NCI-H1694 treated with DMSO at 0.1 percent for 48 hours (cell line): ENCODE results near the gene MED13L.

Source experiments
- DNase-seq: peaks from one replicate; lab custom pipeline; 2025; lab: John Stamatoyannopoulos, UW

The MED13L gene

DNA sequence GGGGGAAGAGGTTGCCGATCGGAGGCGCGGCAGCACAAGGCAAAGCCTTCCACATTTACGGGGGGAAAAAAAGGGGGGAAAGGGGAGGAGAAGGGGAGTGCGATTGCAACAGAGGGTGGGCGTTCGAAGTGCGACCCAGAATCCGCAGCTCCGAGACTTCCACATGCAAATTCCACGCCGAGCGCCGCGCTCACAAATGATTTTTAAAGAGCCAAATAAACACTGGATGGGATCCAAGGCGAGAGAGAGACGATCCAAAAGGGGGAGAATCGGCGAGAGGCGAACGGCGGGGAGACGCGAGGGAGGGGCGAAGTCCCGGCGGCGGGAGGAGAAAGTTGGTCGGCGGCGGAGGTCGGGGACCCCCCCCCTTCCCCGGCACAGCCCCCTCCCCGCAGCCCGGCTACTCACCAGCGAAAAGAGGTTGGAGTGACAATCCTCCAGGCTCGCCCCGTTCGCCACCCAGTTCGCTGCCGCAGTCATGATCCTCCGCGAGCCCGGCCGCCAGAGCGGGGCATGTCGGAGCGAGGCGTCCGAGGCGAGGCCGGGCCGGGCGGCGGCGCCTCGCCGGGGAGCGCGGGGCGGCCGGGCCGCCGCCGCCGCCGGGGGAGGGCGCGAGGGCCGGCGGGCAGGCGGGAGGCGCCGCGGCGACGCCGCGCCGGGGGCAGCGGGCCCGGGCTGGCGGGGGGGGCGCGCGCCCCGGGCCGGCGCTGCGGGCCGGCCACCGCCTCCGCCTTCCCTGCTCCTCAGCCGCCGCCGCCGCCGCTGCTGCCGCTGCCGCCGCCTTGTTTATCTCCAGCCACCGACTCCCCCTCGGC lies 634 bp downstream of the MED13L start:
- peak; percentile 50 for DNase-seq

GRCh38 chr12:116274551-116275375 lies 2.7 kb downstream of the MED13L start:
- DNase-seq, result no peak

DNA sequence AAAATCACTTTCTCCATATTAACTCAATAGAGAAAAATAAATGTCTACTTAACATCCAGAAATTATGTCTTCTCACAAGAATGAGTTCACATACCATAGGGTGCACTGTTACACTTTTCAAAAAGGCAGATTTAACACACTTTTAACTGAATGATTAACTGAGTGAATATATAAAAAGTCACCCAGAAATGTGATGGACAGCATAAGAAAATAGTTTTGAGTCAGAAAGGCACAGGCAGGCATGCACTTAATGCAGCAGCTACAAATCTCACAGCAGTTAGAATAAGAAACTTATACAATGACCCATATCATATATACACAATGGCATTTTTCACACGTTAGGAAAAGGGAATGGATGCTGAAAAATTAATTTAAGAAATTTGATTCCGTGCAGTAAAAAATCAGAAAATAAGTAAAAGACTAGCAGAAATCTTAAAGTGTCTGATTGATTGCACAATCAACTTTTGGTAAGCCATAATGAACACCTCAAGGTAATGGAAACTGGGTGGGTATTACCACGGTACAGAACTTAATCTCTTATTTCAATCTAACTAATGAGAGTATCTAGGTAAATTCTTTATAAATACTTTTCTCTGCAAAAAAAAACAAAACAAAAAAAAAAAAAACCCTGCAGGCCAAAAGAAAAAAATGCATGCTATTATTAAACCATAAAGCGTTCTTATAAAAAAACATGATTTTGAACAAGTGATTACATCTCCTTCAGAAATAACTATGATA lies 3.5 kb downstream of the MED13L start:
- no peak for DNase-seq

GRCh38 chr12:116267948-116268347 lies 9.5 kb downstream of the MED13L start:
- no peak for DNase-seq

GRCh38 chr12:116266631-116267349 lies 10.7 kb downstream of the MED13L start:
- DNase-seq, result no peak

- DNase-seq, result no peak
Observed at GRCh38 chr12:116266168-116266601, 11.3 kb downstream of the MED13L start.

DNA sequence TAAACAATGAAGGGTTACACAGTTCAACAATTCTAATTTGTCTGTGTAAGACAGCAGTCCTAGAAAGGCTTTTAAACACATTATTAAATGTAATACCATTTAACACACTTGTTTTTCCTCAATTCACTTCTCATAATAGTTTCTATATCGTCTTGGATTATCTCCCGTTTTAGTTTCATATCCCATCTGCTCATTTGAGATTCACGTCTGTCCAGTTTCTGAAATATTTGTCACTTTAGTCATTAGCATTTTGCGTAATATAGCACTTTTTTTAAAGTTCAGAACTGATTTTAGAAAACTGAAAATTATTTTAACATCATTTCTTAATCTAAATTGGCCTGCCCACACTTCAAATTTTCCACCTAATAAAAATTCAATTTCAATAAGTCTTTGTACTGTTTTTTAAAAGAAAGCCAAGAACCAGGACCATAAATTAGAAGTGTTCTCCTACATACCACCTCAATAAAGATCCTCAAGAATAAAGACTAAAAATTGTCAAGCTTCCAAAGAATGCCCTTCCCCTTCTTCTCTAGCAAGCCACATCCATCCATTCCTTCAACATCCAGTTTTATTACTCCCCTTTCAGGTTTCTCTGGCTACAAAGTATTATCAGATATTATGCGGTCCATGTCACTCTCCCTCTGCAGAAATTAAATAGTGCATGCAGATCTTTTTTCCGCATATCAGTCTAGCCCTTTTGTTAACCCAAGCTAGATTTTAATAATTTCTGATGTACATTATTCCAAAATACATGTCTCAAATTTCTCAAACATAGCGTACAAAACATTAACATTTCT lies 11.9 kb downstream of the MED13L start:
- no peak for DNase-seq

- DNase-seq, result no peak
Observed at GRCh38 chr12:116264525-116265070, 12.9 kb downstream of the MED13L start.

DNA sequence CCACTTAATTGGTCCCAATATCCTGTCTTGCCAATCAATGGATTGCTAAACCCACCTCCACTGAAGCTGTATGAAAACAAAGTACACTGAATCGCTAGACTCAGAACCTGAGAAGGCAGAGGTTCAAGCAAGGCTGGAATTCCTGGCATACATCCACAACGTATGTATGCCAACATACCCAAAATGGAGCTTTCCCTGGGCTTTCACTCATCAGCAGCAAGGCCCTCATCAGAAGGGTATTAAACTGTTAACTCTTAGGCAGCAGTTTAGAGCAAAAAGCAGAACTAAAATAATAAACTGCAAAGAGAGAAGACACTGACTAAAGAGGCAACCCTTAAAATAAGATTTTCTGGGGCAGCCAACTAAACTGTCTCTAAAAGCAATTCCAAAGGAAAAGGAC lies 13.6 kb downstream of the MED13L start:
- peak; percentile 9 for DNase-seq

- no peak for DNase-seq
Observed at GRCh38 chr12:116263431-116263830, 14.1 kb downstream of the MED13L start.

DNA sequence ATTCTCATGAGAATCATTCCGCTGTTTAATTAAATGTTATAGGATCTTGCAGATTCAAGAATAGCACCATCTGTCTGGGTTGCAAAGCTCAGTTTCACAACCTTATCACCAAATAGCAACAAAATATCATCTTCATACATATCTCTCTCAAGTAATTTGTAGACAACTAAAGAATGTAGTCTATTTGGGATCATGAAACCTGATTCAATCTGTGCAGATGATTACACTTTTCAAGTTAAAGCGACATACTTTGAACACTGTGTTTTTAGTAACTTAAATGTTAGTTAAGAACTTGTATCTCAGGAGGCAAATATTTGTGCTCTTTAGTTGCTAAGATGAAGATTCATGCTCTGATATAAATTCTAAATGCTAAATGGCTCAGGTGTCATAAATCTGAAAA lies 14.8 kb downstream of the MED13L start:
- no peak for DNase-seq

GRCh38 chr12:116261525-116262100 lies 15.9 kb downstream of the MED13L start:
- no peak for DNase-seq

- no peak for DNase-seq
Observed at GRCh38 chr12:116259800-116260577, 17.5 kb downstream of the MED13L start.

DNA sequence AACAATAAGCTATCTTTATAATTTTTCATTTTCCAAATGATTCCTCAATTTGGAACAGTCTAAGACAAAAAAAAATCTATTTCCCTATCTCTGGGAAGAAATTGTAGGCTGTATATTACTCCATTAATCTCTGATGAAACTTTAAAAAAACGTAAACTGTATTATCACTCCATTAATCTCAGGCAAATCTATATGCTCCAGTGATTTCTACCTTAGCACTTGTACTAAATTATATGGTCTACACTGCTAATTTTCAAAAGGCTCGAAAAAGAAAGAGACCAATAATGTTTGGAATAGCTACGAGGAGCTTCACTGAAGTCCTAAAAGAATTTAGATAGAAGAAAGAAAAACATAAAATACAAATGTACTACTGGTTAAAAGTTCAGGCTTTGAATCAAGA lies 19.7 kb downstream of the MED13L start:
- no peak for DNase-seq

GRCh38 chr12:116257215-116257614 lies 20.3 kb downstream of the MED13L start:
- no peak for DNase-seq

GRCh38 chr12:116249938-116250337 lies 27.6 kb downstream of the MED13L start:
- no peak for DNase-seq

DNA sequence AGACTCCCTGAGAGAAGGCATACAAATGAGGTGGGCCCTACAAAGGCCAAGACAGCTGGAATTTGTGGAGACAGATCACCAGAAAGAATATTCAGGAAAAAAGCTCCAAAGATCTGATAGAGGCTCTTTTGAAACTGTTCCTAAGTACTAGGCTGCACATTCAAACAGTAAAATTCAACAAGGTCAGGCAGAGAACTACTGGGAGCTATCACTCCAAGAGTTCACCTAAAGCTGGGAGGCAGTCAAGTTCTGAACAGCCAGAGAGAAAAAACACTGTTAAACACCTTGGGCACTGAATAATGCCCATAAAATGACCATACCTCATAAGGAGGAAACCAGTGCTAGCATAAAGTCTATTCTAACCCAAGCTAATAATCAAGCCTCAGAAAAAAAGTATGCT lies 28.6 kb downstream of the MED13L start:
- DNase-seq, result no peak

GRCh38 chr12:116248433-116248832 lies 29.1 kb downstream of the MED13L start:
- no peak for DNase-seq

- DNase-seq, result no peak
Observed at GRCh38 chr12:116247377-116247776, 30.1 kb downstream of the MED13L start.
